RKO (cell line): ENCODE data around the gene PMEPA1.

Experiments used
- DNase-seq: peaks from one replicate; pipeline ENCODE4 v3.0.0-alpha.2; 2016; ENCODE audit warnings: low spot score

Gene PMEPA1

DNA sequence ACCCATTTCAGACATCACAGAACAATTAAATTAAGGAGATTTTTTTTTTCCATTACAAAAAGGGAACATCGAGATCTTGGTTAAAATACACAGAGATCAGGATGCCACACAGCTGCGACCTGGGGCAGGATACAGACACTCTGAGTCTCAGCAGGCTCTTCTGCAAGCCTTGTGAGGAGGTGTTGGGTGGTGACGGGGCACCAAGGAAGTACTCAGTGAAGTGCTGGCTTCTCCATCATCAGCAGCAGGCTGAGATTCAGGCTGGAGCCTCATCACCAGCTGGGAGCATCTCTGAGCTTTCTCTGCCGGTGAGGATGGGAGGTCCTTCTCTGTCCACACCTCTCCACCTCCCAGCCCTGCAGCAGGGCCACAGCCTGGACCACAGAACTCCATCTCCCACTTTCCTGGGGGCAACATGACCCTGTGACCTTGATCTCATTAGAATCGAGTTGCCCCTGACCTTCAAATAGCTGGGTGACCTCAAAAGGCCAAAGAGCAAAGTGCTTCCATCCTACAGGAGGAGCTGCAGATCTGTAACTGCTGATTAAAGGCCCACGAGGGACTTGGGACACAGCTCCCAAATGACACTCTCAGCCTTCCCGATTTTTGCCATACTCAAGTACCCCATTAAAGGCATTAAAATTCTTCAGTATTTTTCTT lies 16.0 kb downstream of the PMEPA1 start:
- DNase-seq = no peak

DNA sequence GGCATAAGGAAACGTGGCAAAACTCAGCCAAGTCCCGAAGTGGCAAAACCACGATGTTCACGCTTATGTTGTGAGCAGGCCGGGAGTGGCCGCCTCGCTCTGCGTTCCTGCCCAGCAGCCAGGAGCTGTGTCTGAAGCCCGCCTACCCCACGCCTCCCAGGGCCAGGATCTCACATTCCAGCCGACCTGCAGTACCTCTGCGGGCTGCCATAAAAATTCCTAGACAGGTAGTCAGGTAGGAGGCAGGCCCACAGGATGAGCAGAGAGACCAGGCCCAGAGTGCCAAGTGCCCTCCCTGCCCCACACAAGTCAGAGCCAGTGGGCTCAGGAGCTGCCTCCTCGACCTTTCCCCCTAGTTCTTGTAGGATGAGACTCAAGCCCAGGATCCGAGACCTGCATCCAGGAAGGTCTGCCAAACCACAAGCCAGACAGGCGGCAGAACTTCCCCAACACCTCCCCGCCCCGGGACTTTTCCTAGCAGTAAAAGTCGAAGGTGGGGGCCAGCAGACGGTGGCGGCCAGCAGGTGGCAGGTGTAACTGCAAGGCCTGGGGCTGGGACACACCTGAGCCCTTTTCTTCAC lies 16.7 kb downstream of the PMEPA1 start:
- no peak for DNase-seq

DNA sequence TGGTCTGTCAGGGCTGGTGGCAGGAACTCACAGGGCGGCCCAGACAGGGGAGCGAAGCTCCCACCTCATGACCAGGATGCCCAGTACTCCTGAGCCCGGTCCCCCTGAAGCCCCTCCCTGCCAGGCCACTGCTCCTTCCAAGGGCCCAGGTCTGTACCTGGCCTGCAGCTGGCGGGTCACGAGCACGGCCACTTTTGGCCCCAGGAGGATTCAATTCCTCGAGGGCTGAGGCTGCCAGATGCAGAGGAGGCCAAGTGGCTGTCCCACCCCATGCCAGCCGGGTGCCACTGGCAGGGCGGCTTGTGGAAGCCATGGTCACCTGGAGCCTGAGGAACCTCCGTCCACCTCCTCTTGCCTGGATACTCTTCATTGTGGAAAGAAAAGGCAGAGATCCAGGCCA lies 17.4 kb downstream of the PMEPA1 start:
- no peak for DNase-seq

DNA sequence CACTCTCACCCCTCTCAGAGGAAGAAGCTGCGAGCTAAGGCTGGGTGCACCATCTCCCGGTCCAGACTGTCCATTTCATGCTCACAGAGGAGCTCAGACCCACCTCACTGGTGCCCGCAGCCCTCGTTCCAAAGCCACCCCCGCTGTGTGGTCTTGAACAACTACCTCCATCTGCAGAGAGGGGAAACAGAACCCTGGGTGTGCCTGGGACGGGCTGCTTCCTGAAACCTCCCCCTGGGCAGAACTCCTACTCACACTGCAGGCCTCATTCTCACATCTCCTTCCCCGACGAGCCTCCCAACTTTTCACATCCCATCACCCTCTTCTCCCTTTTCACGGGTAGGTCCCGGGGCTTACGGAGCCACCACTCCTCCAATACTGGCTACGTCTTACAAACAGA lies 18.1 kb downstream of the PMEPA1 start:
- DNase-seq = no peak

DNA sequence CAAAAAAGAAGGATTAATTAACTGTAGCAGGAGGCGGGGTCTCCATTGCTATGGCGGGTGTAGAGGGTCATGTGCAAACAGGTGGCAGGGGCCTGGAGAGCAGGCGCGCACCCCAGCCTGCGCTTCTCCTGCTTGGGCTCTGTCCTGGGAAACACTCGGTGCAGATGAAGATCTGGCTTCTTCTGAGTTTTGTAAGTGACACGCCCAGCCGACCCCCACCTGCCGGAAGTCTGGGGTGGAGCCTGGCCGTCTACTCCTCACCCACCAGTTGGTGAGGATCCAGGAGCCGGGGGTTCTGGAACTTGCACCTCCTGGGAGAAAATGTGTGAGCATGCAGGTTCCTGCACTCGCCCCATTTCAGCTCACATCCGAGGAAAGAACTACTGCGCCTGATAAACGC lies 19.3 kb downstream of the PMEPA1 start:
- DNase-seq = no peak

DNA sequence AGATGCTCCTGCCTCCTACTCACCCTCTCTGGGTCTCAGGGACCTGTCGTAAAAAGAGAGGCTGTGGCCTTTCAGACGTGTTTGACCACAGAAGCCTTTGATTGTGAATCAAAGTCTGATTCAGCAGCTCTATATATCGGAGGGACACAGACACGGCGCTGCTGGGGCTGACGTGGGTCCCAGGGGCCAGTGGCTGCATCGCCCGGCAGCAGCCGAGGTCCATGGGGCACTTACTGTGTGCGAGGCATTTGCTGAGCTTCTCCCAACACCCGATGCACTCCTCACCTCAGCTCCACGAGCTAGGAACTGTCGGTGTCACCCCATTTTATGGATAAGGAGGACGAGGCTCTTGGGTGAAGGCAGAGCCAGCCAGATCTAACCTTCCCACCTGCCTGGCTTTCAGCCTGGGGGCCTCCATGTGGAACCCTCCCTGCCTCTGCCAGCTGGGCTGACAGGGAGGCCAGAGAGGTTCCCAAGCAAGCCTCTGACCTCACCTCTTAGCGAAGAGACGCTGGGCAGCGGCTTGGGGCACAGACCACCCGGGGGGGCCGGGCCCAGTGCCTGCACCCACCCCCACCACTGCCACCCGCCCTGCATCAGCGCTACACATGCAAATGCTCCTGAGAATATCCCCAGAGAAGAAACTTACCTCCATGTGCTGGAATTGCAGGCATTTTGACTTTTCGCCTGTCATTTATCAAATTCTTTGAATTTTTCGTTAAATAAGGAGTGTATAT lies 19.9 kb downstream of the PMEPA1 start:
- no peak for DNase-seq

DNA sequence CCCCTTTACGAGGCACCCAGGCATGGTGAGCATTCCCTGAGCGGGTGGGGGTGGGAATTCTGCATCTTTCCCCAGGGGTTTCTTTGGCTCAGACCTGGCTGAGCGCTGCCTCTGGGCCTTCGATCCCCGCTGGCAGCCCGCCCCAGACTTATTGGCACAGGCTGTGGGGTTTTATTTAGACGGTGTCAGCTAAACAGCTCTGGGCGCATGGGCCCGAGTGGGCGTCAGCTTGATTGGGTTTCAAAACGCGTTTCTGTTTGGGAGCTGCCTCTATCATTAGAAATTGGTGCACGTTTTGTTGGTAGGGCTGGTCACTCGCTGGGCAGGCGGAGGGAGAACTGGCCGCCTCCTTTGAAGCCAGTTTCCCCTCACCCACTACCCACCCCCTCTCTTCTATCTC lies 21.0 kb downstream of the PMEPA1 start:
- DNase-seq = no peak

DNA sequence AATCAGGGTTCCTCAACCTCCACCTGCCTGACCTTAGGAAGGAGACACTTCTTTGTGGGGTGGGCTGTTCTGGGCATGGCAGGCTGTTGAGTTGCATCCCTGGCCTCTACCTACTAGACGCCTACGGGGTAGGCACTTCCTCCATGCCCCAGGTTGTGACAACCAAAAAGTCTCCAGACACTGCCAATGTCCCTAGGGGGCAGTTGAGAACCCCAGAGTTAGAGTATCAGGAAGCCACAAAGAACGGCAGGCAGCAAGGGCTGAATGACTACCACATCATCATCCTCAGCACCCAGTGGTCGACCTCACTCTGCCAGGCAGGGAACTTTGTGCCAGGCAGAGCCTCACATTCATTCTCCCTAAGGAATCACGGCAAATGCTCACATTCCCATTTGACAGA lies 21.5 kb downstream of the PMEPA1 start:
- DNase-seq = no peak

DNA sequence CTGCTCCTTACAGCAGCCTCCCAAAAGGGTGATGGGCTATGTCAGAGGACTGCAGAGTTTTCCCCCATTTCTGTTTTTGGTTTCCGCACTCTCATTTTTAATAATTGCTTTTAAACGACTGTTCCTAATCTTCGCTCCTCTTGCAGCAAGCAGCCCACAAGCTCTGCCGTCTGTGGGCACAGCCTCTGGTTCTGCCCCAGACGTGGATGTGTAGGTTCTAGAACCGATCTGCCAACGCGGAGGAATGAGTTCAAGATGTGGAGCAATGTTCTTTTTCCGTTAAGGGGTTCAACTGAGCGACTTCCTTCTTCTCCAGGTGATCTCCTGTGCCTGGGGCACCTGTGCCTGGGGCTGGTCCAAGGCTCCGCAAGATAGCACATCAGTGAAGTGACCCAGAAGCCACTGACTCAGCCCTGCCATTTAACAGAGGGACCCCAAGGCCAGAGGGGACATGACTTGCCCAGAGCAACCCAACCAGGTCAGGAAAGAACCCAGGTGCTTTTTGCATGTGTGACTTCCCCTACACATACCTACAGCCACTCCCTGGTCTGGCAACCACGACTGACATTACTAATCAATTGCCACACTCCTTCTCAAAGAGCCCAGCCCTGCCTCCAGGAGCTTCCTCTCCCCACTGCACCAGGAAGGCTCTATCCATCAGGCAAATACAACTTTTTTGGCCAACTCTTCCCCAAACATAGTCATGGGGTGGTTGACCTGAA lies 22.7 kb downstream of the PMEPA1 start:
- DNase-seq = no peak

DNA sequence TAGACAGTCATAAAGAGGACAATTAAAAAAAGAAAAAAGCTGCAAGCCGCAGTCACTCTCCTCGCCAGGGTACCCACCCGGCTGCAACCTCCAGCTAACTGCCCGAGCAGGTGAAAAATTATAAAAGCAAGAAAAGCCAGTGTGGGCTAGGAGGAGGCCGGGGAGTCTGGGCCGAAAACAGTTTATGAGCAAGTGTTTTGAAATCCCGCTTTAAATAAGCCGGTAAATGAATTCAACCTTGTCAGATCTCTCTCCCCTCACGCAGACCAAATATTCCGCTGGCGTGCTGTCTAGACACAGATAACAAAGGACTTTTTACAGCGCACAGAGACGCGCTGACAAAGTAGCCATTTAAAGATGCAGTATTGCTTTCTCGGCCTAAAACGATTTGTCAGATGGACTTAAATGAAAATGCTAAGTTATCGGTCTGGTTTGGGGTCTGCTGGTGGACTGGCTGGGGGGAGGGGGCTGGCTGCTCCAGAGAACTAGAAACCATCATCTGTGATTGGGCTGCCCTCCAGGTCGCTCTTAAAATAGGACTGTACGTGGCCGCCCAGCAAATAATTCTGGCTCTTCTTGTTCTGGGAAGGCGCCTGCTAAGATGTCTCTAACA lies 24.6 kb downstream of the PMEPA1 start:
- DNase-seq = no peak

DNA sequence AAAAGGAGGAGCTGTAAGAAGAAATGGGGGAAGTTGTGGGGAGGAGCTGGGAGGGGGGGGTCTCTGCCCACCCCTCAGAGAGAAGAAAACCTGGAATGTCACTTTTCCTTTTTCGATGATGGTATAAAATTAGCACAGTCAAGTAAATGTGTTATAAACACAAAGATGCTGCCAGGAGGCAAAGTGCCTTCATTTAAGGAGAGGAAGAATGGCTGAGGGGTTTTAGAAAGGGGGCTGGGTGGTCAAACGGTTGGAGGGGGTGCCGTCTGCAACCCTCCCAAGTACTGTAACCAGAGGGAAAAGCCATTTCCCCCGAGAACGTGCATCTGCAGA lies 25.0 kb downstream of the PMEPA1 start:
- DNase-seq = no peak

DNA sequence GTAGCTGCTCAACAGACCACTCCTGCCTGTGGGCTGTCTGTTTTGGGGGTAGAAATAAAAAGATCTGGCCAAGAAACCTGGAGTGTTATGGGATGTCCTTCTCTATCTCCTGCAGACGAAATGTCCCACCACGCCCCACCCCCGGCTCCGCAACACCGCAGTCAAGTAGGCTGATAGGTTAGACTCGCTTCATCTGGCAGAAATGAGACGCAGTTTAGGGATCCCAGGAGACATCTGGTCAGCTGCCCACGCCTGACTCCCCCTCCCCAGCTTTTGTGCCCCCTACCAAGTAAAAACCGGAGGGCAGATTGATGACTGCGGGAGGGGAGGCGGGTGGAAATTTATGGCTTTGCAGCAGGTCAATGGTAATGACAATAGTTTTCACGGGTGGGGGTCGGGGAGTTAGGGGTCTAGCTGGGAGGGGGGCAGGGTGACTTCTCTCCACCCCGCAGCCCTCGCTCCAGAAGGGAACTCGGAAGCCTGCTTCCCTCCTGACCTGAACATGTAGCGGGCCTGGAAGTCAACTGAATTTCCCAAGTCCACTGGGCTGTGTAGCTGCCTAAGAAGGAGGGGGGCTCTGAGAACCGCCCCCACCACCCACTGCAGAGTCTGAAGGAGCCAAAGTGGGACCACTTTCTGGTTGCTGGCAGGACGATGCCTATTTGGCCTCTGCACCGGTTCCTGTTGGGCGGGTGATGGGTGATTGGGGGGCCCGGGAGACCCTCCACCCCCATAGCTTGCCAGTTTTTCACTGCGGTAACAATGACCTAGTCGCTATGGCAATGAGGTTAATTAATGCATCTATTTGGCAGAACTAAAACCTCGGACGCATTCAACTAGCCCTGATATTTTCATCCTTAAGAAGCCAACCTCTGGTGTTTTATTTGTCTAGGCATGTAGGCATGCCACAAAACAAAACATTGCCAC lies 25.7 kb downstream of the PMEPA1 start:
- no peak for DNase-seq

DNA sequence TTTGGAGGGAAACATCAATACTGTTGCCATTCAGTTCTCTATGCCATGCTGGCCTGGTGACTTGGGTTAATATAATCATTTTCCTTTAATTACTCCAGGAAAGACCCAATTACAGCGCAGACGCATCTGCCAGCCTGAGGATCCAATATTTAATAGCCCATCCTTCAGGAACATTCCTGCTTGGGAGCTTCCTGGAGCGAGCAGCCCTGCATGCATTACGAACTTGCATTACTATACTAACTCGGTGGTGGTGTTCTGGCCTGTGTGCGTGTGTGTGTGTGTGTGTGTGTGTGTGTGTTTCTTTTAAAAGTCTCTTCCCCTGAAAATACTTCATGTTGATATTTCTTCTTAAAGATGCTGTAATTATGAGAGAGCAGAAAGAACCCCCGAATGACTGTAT lies 26.5 kb downstream of the PMEPA1 start:
- no peak for DNase-seq

DNA sequence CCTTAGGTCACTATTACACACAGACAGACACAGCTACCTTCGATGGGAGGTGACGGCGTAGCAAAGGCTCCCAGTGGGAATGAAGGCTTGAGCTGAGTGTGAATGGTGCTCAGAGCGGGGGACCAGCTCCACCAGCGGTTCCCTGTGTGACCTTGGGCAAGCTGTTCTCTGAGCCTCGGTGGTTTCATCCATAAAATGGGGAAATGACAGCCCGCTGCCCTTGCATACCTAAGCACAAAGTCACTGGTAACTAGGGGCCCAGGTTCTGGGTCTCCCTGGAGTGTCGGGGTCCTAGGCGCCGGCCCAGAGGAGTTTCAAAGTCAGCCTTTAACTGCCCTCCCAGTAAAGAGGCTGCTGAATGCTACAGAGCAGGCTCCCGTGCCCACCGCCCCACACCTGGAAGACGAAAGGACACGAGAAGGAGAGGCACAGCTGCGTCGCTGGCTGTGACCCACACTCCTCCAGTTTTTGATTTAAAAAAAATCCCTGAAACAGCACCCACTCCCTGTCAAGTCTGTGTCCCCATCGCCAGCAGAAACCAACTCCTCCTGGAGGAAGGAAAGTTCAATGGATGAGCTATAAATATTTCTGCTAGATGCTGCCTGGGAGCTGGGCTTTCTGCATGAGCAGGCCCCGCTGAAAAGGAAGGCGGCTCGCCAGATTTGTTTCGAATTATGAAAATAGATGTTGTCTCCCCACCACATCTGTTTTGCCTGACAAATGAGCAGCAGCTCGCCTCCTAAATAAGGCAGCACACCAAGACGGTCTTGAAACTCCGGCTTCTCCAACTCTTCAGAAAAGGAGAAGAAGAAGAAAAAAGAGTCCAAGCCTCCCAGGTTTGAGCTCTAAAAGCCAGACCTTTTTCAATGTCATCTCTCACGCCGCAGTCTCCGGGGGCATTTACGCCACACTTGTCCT lies 27.4 kb downstream of the PMEPA1 start:
- no peak for DNase-seq

DNA sequence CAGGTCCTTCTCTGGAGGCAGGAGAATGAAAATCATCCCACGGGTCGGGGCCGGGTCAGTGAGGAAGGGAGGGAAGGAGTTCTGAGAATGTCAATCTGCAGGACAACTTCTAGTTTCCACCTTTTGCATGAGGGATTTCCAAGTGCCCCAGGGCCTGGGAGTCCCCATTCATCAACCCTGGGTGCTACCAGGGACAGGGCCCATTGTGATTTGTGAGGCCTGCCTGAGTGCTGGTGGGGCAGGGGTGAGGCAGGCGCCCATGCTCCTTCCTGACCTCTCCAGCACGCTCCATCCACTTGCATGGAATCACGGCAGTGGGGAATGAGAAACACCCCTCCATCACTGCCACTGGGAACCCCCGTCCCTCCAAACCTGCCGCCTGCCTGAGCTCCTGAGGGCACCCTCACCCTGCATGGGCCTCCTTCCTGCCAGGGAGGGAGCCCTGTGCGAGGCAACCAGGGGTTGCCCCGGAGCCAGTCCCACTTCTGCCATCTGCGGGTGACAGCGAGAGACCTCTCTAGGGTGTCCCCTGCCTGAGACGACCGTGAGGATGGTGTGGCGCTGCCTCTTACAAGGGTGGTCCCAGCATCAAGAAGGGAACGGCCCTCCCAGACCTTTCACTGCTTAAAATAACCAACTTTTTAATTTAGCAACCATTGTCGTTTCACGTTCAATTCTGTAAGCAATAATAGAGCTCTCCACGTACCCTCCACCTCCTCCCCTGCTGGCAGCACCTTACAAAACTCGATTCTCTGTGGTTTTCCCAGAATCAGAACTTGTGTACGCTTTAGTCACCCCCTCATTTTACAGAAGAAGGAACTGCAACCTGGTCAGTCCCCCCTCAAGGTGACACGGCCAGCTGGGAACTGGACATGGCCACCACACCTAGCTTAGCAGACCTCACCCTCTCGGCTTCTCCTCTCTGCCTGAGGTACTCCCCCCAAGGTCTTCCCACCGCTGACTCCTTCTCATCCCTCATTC lies 28.6 kb downstream of the PMEPA1 start:
- DNase-seq = no peak

DNA sequence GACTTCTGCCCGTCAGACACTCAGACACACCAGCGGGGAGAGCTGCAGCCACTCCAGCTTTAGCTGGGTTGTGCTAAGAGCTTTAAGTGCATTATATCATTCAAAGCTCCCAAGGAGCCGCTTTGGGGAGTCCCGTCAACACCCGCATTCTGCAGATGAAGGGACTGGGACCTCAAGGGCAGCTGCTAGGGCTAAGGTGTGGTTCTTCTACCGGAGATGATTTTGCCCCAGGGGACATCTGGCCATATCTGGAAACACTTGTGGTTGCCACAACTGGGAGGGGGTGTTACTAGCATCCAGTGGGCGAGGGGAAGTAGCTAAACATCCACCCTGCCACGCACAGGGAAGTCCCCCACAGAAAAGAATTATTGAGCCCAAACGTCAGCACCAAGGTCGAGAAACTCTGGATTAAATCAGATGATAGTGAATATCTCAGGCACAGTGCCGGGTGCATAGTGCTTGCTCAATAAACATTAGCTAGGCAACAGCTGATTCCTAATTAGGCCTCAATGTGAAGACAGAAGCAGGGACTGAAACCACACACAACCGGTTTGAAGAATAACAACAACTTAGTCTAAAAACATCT lies 29.6 kb downstream of the PMEPA1 start:
- DNase-seq = no peak

DNA sequence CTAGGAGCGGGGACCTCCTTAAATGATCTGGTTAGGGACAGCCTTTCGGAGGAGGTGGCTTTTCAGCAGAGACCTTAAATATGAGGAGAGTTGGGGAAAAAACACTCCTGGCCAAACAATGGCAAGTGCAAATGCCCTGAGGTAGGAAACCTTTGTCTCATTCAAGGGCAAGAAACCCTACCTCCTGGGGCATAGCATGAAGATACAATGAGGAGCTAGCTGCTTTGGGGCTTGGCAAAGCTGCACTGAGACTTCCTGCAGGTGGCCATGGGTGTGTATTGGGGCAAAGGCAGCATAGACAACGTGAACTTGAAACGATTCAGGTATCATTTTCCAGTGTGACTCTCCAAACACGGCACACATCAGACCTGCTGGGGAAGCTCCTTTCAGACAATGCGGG lies 30.7 kb downstream of the PMEPA1 start:
- no peak for DNase-seq

DNA sequence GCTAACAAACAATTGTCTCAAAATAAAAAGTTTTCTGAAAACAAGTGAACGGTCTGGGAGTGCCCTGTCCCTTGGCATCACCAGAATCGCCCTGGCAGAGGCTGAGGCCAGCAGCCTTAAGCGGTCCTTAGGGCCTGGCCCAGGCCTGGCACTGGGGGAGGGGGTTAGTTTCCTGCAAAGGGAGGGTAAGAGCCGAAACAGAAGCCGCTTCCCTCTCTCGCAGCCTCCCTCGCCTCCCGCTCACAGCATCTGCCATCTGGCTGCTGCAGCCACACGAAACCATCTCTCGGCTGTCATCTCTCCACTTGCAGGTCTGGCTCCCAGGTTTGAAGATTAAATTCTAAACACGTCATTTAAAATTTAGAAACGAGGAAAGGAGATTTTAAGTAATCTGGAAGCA lies 31.5 kb downstream of the PMEPA1 start:
- DNase-seq = no peak

DNA sequence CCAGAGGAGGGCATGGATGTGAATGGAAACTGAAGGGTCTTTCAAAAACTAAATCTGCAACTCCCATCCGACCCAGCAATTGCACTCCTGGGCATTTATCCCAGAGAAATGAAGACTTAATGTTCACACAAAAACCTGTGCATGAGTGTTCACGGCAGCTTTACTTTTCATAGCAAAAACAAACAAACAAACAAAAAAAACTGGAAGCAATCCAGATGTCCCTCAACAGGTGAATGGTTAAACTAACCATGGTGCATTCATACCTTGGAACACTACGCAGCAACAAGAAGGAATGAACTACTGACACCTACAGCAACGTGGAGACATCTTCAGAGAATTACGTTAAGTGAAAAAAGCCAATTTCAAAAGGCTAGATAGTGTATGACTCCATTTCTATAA lies 32.2 kb downstream of the PMEPA1 start:
- DNase-seq = no peak
